Activated CD8-positive, alpha-beta T cell treated with anti-CD3 and anti-CD28 coated beads for 36 hours (primary cell): ENCODE results near the gene TTC39B. TPM values are rescaled to one million over a fixed set of nuclear protein-coding genes. Genes with fewer than 3 reads are reported as not detected.

ENCODE experiments used
- ATAC-seq: fragments of 200-7000 bp; cut with Tn5 transposase; one replicate; pipeline ENCODE4 v1.10.0; 2021; ENCODE audit warnings: mild to moderate bottlenecking, moderate library complexity
- CTCF ChIA-PET: fragments of 350-600 bp; sonication (Branson Sonifier 250); formaldehyde crosslinking; loops from one replicate; lab custom pipeline; 2021; ENCODE audit warnings: antibody characterized with exemption; lab: Charles Lee
- POLR2A ChIA-PET: fragments of 350-600 bp; sonication (Branson Sonifier 250); formaldehyde crosslinking; loops from one replicate; lab custom pipeline; 2021; ENCODE audit warnings: antibody characterized with exemption; lab: Charles Lee
- DNase-seq: peaks from one replicate; pipeline ENCODE4 v3.0.0-alpha.2; 2020
- H3K27ac Mint-ChIP-seq: one replicate; pipeline ENCODE4 v1.8.0; 2021; ENCODE audit warnings: mild to moderate bottlenecking, mixed read lengths
- H3K27me3 Mint-ChIP-seq: one replicate; pipeline ENCODE4 v1.8.0; 2021; ENCODE audit warnings: mixed read lengths
- H3K36me3 Mint-ChIP-seq: one replicate; pipeline ENCODE4 v1.8.0; 2021; ENCODE audit warnings: low read depth, mixed read lengths
- H3K4me1 Mint-ChIP-seq: one replicate; pipeline ENCODE4 v1.8.0; 2021; ENCODE audit warnings: low read depth, mixed read lengths
- H3K4me3 Mint-ChIP-seq: one replicate; pipeline ENCODE4 v1.8.0; 2021; ENCODE audit warnings: mild to moderate bottlenecking, moderate library complexity, mixed read lengths
- H3K9me3 Mint-ChIP-seq: one replicate; pipeline ENCODE4 v1.8.0; 2021; ENCODE audit warnings: mixed read lengths
- intact Hi-C: fragments of 100-400 bp; cut with micrococcal nuclease; formaldehyde crosslinking; loops from one replicate; pipeline ENCODE4 v1.10.0; 2022
- total RNA-seq, 2 experiments: library from RNA; stranded (reverse); gene quantifications; one replicate each; pipeline ENCODE4 v1.2.3, GENCODE V29; 2021
- TF ChIP-seq, protein P1 (sequence below): fragments of 200-600 bp; IDR thresholded peaks from one replicate; pipeline ENCODE4 v1.8.0; 2022; ENCODE audit warnings: antibody characterized with exemption, mild to moderate bottlenecking

TTC39B gene
- total RNA-seq, 2 experiments from 2014 or later = 17.8 to 18.5 TPM

DNA sequence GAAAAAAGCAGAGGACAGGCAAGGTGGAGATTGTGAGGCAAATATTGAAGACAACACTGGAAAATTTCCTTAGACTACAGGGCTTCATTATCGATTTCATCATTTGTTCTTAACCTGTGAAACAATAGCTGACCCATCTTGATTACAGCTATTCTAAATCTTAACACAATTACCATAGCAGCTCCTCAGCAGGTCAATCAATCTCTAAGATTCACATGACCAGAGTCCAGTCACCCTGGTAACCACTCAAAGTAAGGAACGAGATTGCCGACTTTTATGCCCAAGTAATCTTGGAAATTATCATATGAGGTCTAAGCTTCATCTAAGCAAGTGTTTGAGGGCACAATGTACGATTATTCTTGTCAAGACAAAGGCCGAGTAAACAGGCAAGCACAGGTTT lies 93.8 kb downstream of the TTC39B start:
- POLR2A ChIA-PET = no interaction called here
- Mint-ChIP-seq H3K27me3 (no peaks in the 10 kb centered on the region), H3K4me3 (no peak overlapping the region), H3K27ac (no peak overlapping the region), H3K4me1 (no peaks in the 10 kb centered on the region), H3K9me3 (no peaks in the 10 kb centered on the region), H3K36me3 (peaks cover 11% of the 10 kb centered on the region)
- ATAC-seq = no peak
- CTCF ChIA-PET = interaction anchor here (1.0 to 4.0 kb wide), 13 partner anchors 9 to 394 kb away, joined by 3 to 26 read pairs (median 6); partner anchors contain the start of gene CCDC171
- intact Hi-C loops = loop anchor here (10.0 kb wide), 1 partner anchor 392 kb away; no protein-coding TSS in a partner anchor
- TF ChIP-seq, protein P1, sequence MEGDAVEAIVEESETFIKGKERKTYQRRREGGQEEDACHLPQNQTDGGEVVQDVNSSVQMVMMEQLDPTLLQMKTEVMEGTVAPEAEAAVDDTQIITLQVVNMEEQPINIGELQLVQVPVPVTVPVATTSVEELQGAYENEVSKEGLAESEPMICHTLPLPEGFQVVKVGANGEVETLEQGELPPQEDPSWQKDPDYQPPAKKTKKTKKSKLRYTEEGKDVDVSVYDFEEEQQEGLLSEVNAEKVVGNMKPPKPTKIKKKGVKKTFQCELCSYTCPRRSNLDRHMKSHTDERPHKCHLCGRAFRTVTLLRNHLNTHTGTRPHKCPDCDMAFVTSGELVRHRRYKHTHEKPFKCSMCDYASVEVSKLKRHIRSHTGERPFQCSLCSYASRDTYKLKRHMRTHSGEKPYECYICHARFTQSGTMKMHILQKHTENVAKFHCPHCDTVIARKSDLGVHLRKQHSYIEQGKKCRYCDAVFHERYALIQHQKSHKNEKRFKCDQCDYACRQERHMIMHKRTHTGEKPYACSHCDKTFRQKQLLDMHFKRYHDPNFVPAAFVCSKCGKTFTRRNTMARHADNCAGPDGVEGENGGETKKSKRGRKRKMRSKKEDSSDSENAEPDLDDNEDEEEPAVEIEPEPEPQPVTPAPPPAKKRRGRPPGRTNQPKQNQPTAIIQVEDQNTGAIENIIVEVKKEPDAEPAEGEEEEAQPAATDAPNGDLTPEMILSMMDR = no peak
- no peak for DNase-seq

DNA sequence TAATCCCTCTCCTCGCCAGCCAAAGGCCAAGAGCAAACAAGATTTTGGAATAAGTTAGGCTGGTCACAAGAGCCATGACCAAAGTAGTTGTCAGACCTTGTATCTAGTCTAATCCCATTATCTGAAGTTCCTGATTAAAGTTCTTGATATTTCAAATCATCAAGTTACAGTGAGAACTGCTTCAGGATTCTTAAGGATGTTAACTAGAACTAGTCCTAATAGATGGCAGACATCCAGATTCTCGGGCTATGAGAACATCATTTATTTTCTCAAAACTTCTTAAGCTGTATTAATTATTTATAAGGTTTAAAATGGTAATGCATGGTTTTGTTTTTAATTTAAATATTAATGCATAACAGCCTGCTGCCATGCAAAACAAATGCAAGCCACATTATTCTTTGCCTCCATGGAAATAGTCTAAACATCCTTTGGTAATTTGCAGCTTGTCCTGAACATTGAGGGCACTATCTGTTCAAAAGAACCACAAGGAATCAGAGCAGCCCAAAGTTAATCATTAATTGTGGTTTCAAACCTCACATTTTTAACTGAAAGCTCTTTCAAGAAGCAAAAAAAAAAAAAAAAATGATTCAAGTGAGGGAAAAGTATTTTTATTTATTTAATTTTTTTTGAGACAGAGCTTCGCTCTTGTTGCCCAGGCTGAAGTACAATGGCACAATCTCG lies 95.1 kb downstream of the TTC39B start:
- DNase-seq = no peak
- Mint-ChIP-seq H3K4me3 (no peak overlapping the region), H3K4me1 (peaks cover 4% of the 10 kb centered on the region), H3K36me3 (peaks cover 17% of the 10 kb centered on the region), H3K27me3 (no peaks in the 10 kb centered on the region), H3K27ac (no peak overlapping the region), H3K9me3 (peaks cover 4% of the 10 kb centered on the region)
- POLR2A ChIA-PET = interaction anchor here (0.6 kb wide), 1 partner anchor 38 kb away, joined by 3 read pairs; no protein-coding TSS in a partner anchor
- TF ChIP-seq, protein P1 = peak; percentile 47
- CTCF ChIA-PET = interaction anchor here (0.6 to 4.0 kb wide), 26 partner anchors 10 to 395 kb away, joined by 3 to 26 read pairs (median 3); partner anchors contain the start of gene CCDC171
- intact Hi-C loops = loop anchor here (10.0 kb wide), 1 partner anchor 393 kb away; no protein-coding TSS in a partner anchor
- no peak for ATAC-seq

DNA sequence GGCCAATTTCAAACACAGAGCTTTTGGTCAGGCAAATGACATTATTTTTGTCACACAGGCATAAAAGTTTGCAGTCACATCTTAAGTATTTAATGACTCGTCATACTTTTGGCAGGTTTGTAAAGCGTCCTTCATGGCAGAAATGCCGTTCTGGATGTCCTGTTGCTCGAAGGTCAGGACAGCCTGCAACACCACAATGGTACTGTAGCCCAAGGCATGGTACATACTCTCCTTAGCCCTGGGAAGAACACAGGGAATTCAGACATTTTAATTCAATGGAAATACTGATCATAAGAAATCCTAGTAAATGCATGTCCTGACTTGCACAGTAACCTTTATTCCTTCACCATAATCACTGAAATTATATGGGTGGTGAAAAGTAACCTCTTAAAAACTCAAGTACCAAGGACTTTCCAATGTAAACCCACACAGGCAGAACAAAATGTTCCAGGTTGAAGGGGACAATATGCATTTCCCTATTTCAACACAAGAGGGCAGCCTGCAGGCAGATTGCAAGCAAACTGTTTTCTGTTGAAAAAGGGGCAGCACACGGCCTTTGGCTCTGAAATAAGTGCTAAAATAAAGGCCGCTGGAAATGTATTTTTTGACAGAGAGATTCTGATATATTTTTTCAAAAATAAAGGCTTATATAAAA lies 95.7 kb downstream of the TTC39B start:
- TF ChIP-seq, protein P1 = peak; percentile 95
- Mint-ChIP-seq H3K4me1 (peaks cover 6% of the 10 kb centered on the region), H3K9me3 (peaks cover 8% of the 10 kb centered on the region), H3K27ac (no peak overlapping the region), H3K36me3 (peaks cover 20% of the 10 kb centered on the region), H3K27me3 (no peaks in the 10 kb centered on the region), H3K4me3 (no peak overlapping the region)
- ATAC-seq = peak; percentile 70
- CTCF ChIA-PET = interaction anchor here (0.7 to 4.0 kb wide), 28 partner anchors 9 to 396 kb away, joined by 3 to 26 read pairs (median 4); partner anchors contain the start of gene SNAPC3
- POLR2A ChIA-PET = no interaction called here
- DNase-seq = peak; percentile 65
- intact Hi-C loops = loop anchor here (10.0 kb wide), 1 partner anchor 394 kb away; no protein-coding TSS in a partner anchor

DNA sequence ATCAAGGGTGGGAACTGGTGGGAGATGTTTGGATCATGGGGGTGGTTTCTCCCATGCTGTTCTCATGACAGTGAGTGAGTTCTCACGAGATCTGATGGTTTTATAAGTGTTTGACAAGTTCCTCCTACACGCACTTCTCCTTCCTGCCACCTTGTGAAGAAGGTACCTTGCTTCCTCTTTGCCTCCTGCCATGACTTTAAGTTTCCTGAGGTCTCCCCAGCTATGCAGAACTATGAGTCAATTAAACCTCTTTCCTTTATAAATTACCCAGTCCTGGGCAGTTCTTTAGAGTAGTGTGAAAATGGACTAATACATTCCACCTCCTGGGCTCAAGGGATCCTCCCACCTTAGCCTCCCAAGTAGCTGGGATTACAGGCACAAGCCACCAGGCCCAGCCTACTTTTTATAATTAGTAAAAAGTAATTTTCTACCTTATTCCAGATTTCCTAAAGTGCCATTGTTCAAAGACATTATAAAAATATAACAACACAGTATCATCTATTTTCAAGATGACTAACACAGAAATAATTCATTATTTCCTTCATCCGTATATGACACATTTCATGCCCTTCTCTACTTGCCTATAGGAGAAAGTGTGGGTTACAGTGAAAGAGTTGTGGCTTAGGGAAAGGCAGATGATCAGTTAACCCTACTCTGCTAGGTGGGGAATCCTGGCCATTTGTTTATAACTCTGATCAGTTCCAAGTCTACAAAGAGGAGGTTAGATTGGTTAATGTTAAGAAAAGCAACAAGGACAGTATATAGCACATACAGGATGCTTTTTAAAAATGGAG lies 99.9 kb downstream of the TTC39B start:
- H3K27ac Mint-ChIP-seq = peak overlapping the region; percentile 69
- intact Hi-C loops = no loop called here
- H3K36me3 Mint-ChIP-seq = peaks cover 29% of the 10 kb centered on the region
- H3K9me3 Mint-ChIP-seq = peaks cover 8% of the 10 kb centered on the region
- H3K4me3 Mint-ChIP-seq = no peak overlapping the region
- TF ChIP-seq, protein P1 = no peak
- ChIA-PET POLR2A (no interaction called here), CTCF (interaction anchor here (1.0 to 2.6 kb wide), 2 partner anchors 9 to 25 kb away, joined by 3 to 15 read pairs; no protein-coding TSS in a partner anchor)
- peaks cover 11% of the 10 kb centered on the region for H3K4me1 Mint-ChIP-seq
- DNase-seq (no peak), ATAC-seq (peak; percentile 34)
- H3K27me3 Mint-ChIP-seq = no peaks in the 10 kb centered on the region
